GM12878 (cell line): ENCODE data around the gene TRIM26. TPM values are rescaled to one million over a fixed set of nuclear protein-coding genes. Genes with fewer than 3 reads are reported as not detected.

ENCODE experiments used
- ATAC-seq: fragments of 200-7000 bp; cut with Tn5 transposase; 3 replicates; pipeline ENCODE4 v1.9.1; 2020; ENCODE audit warnings: mild to moderate bottlenecking, moderate library complexity
- BruUV-seq: library from RNA; stranded (reverse); fragments of 400-500 nt; replicated peaks from 2 replicates; lab custom pipeline; 2021; lab: Mats Ljungman, UMichigan
- CTCF ChIA-PET: fragments of 300-600 bp; sonication (Branson Sonifier 250); formaldehyde crosslinking; extraction: SDS; loops from one replicate; lab custom pipeline; 2021; ENCODE audit warnings: inconsistent platforms; lab: Yijun Ruan, JAX
- POLR2A ChIA-PET: fragments of 350-600 bp; formaldehyde crosslinking; extraction: SDS; loops from one replicate; lab custom pipeline; 2021; ENCODE audit warnings: inconsistent platforms; lab: Charles Lee
- RAD21 ChIA-PET: fragments of 300-600 bp; sonication (Branson Sonifier 250); formaldehyde crosslinking; loops from one replicate; lab custom pipeline; 2023; ENCODE audit warnings: antibody characterized with exemption; ENCODE audit not compliant: unreplicated experiment; lab: Charles Lee
- SMC1A ChIA-PET: fragments of 300-600 bp; sonication (Branson Sonifier 250); formaldehyde crosslinking; loops from one replicate; lab custom pipeline; 2023; ENCODE audit not compliant: unreplicated experiment, uncharacterized antibody; lab: Charles Lee
- DNase-seq: peaks from one replicate; pipeline ENCODE4 v3.0.0-alpha.2; 2011; ENCODE audit warnings: low read depth, low spot score
- FAIRE-seq: peaks from 3 replicates; lab custom pipeline; 2011; peaks lifted over from hg19 to GRCh38; lab: Jason Lieb, UNC
- H2AFZ ChIP-seq: 2 replicates; pipeline ENCODE4 v1.6.0; 2011; ENCODE audit warnings: low read depth, low read length, control low read depth; ENCODE audit not compliant: control insufficient read depth
- H3K27ac ChIP-seq: 2 replicates; pipeline ENCODE4 v1.5.1; 2011; ENCODE audit warnings: control low read depth; ENCODE audit not compliant: control insufficient read depth, insufficient read depth
- H3K27me3 ChIP-seq, 2 experiments: replicated peaks in 1 of 2; 2 replicates each; pipeline versions ENCODE4 v1.6.0 to v1.6.1; 2011; ENCODE audit warnings: low read length in 1 of 2; ENCODE audit not compliant: control insufficient read depth in 2 of 2, insufficient read depth in 2 of 2
- H3K36me3 ChIP-seq, 2 experiments: 2 replicates each; pipeline ENCODE4 v1.5.1; 2011; ENCODE audit warnings: low read length in 1 of 2; ENCODE audit not compliant: control insufficient read depth in 2 of 2, insufficient read depth in 2 of 2
- H3K4me1 ChIP-seq: 2 replicates; pipeline ENCODE4 v1.6.1; 2011; ENCODE audit warnings: mild to moderate bottlenecking, low read length, moderate library complexity, mixed read lengths; ENCODE audit not compliant: control insufficient read depth, insufficient read depth
- H3K4me2 ChIP-seq: 2 replicates; pipeline ENCODE4 v1.6.0; 2011; ENCODE audit warnings: control low read depth; ENCODE audit not compliant: control insufficient read depth, insufficient read depth
- H3K4me3 ChIP-seq: fragments of 200-600 bp; sonication (generic); 2 replicates; pipeline ENCODE4 v1.5.1; 2016
- H3K79me2 ChIP-seq: 2 replicates; pipeline ENCODE4 v1.6.0; 2011; ENCODE audit warnings: low read length; ENCODE audit not compliant: control insufficient read depth, insufficient read depth
- H3K9ac ChIP-seq: 2 replicates; pipeline ENCODE4 v1.8.0; 2011; ENCODE audit warnings: low read length, control low read depth, mixed read lengths; ENCODE audit not compliant: control insufficient read depth, insufficient read depth
- H3K9me3 ChIP-seq: replicated peaks from 3 replicates; pipeline ENCODE4 v1.5.1; 2011; ENCODE audit warnings: mild to moderate bottlenecking, low read length; ENCODE audit not compliant: control insufficient read depth, insufficient read depth
- H4K20me1 ChIP-seq: 2 replicates; pipeline ENCODE4 v1.6.0; 2011; ENCODE audit not compliant: control insufficient read depth, insufficient read depth
- CBX3 ChIP-seq: fragments of 200-600 bp; sonication (generic); IDR thresholded peaks from 2 replicates; pipeline ENCODE4 v1.6.1; 2016; ENCODE audit warnings: low read depth, borderline replicate concordance
- CEBPB ChIP-seq, 2 experiments: fragments of 150-350 bp in 1 of 2; IDR thresholded peaks; 2 replicates each; pipeline ENCODE4 v1.6.1; 2012 to 2014; ENCODE audit warnings: low read depth in 2 of 2, low read length in 2 of 2, borderline replicate concordance in 1 of 2, inconsistent platforms in 1 of 2
- ESRRA ChIP-seq: IDR thresholded peaks from 2 replicates; pipeline ENCODE4 v1.6.1; 2012; ENCODE audit warnings: mild to moderate bottlenecking, low read length, improper control_type of control experiment
- ETV6 ChIP-seq, 2 experiments: fragments of 450-650 bp in 1 of 2; IDR thresholded peaks in 1 of 2; conservative IDR thresholded peaks in 1 of 2; 2 replicates each; pipeline ENCODE4 v1.6.1; 2014; ENCODE audit warnings: antibody characterized with exemption in 1 of 2, borderline replicate concordance in 1 of 2, low read depth in 1 of 2, mild to moderate bottlenecking in 1 of 2, moderate library complexity in 1 of 2
- FOXM1 ChIP-seq: IDR thresholded peaks from 2 replicates; pipeline ENCODE4 v1.6.1; 2012; ENCODE audit warnings: low read depth, mild to moderate bottlenecking, inconsistent platforms, low read length, moderate library complexity
- GATAD2B ChIP-seq: fragments of 450-650 bp; conservative IDR thresholded peaks from 2 replicates; pipeline ENCODE4 v1.6.1; 2017; ENCODE audit warnings: low read depth, mild to moderate bottlenecking, moderate library complexity
- HCFC1 ChIP-seq: fragments of 150-350 bp; IDR thresholded peaks from 2 replicates; pipeline ENCODE4 v1.6.1; 2014; ENCODE audit warnings: low read length
- JUNB ChIP-seq: IDR thresholded peaks from 2 replicates; pipeline ENCODE4 v1.6.1; 2016; ENCODE audit warnings: antibody characterized with exemption, mild to moderate bottlenecking
- LARP7 ChIP-seq: fragments of 450-650 bp; IDR thresholded peaks from 2 replicates; pipeline ENCODE4 v1.6.1; 2017; ENCODE audit warnings: mild to moderate bottlenecking
- RBBP5 ChIP-seq: fragments of 200-600 bp; sonication (generic); conservative IDR thresholded peaks from 2 replicates; pipeline ENCODE4 v1.6.1; 2016
- RCOR1 ChIP-seq: conservative IDR thresholded peaks from 2 replicates; pipeline ENCODE4 v1.6.1; 2012; ENCODE audit warnings: low read depth, low read length, improper control_type of control experiment
- SP1 ChIP-seq: IDR thresholded peaks from one replicate; pipeline ENCODE4 v1.6.1; 2011; ENCODE audit warnings: low read depth, low read length
- TCF7 ChIP-seq: IDR thresholded peaks from 2 replicates; pipeline ENCODE4 v1.6.1; 2014; ENCODE audit warnings: antibody characterized with exemption, borderline replicate concordance
- YBX1 ChIP-seq: fragments of 450-650 bp; IDR thresholded peaks from 2 replicates; pipeline ENCODE4 v1.6.1; 2016; ENCODE audit warnings: antibody characterized with exemption
- ZBTB33 ChIP-seq: fragments of 450-650 bp; IDR thresholded peaks from 2 replicates; pipeline ENCODE4 v1.6.1; 2017; ENCODE audit warnings: mild to moderate bottlenecking
- WGBS: methylation state at CpG from one replicate; pipeline ENCODE4 v1.1.6; 2016; ENCODE audit warnings: low lambda C conversion rate; ENCODE audit not compliant: insufficient replicate concordance, insufficient coverage; ENCODE audit errors: missing lambda C conversion rate; 5-methylcytosine and 5-hydroxymethylcytosine counted together
- in situ Hi-C: fragments of 300-500 bp; cut with MboI; formaldehyde crosslinking; loops from 9 replicates; pipeline ENCODE4 v1.14.3; 2018; ENCODE audit warnings: mixed read lengths
- intact Hi-C: fragments of 100-400 bp; cut with micrococcal nuclease; formaldehyde crosslinking; loops from one replicate; pipeline ENCODE4 v1.14.2; 2022; ENCODE audit not compliant: unreplicated experiment
- polyA plus RNA-seq, 11 experiments: library from polyadenylated mRNA; depleted of rRNA in 4 of 11; unstranded in 6 of 11; stranded (reverse) in 5 of 11; fragments of >200 nt; fragmentation: Nextera tagmentation in 4 of 11; fragmentation: Illumina TruSeq in 1 of 11; extraction: Ambion mirVana in 4 of 11; extraction: Trizol in 1 of 11; gene quantifications; 1 replicate in 1 of 11; 2 replicates in 10 of 11; pipeline versions ENCODE4 v1.2.1 to v1.2.3, GENCODE V29; 2011 to 2016; ENCODE audit warnings: inconsistent platforms in 2 of 11, missing spikeins in 2 of 11, low read depth in 1 of 11
- total RNA-seq, 4 experiments: library from RNA; depleted of rRNA in 3 of 4; stranded (reverse); fragments of >200 nt in 3 of 4; fragmentation: Illumina TruSeq in 1 of 4; extraction: Trizol in 1 of 4; gene quantifications; 2 replicates each; pipeline versions ENCODE4 v1.2.1 to v1.2.3, GENCODE V29; 2013 to 2021
- TF ChIP-seq, protein P1 (sequence below): fragments of 450-650 bp; IDR thresholded peaks from 2 replicates; pipeline ENCODE4 v1.6.1; 2017; ENCODE audit warnings: mild to moderate bottlenecking, low read depth, inconsistent platforms; ENCODE audit not compliant: poor library complexity, severe bottlenecking

Gene TRIM26
- total and polyA plus RNA-seq, 10 of the 15 experiments (the other 5 are each of a cell fraction or from before 2014, with no cell fraction given) = 13.1 to 79.6 (median 63.6) TPM

DNA sequence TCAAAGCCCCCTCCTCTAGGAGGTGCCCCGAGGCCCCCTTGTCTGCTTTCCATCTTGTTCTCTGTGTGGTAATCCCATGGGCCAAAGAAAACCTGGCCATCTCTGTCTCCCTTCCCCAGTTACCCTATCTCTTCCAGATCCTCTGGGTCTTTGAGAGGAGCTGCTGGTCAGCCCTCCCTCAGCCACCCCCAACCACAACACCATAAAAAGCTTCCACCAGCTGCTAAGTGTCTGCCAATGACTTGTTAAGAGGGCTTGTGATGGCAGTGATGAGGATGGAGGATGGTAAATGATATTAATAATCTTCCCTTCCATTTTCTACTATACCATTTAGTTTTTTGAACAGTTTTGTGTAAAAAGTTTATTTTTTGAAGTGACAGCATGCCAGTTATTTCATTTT is 17.3 kb downstream of the TRIM26 start:
- Histone ChIP-seq H2AFZ (no peak overlapping the region), H3K79me2 (peaks cover 7% of the 10 kb centered on the region), H3K9ac (no peak overlapping the region), H3K36me3 (peaks cover 37 to 44% of the 10 kb centered on the region in 2 experiments), H3K27me3 (no peaks in the 10 kb centered on the region), H3K4me1 (peaks cover 8% of the 10 kb centered on the region), H3K4me2 (no peak overlapping the region), H4K20me1 (peaks cover 9% of the 10 kb centered on the region; the same call in 1 of the 2 replicates), H3K4me3 (no peak overlapping the region), H3K9me3 (no peaks in the 10 kb centered on the region), H3K27ac (no peak overlapping the region)
- ChIA-PET POLR2A (interaction anchor here (0.6 kb wide), 1 partner anchor 515 kb away, joined by 3 read pairs; the partner anchor contains the start of gene ZFP57), SMC1A (interaction anchor here (0.7 kb wide), 2 partner anchors 207 to 846 kb away, joined by 3 read pairs; no protein-coding TSS in a partner anchor), CTCF (interaction anchor here (0.9 kb wide), 1 partner anchor 31 kb away, joined by 3 read pairs; no protein-coding TSS in a partner anchor), RAD21 (no interaction called here)
- in situ Hi-C loops (no loop called here), intact Hi-C loops (no loop called here)
- FAIRE-seq (no peak), ATAC-seq (no peak), DNase-seq (no peak)
- no peak for TF ChIP-seq LARP7
- no peak for TF ChIP-seq JUNB
- no peak for TF ChIP-seq GATAD2B
- TF ChIP-seq RBBP5 = no peak
- TF ChIP-seq RCOR1 = no peak
- no peak for TF ChIP-seq FOXM1
- no peak for TF ChIP-seq CBX3
- TF ChIP-seq ESRRA = no peak
- no peak for TF ChIP-seq ZBTB33
- TF ChIP-seq CEBPB (IDR thresholded peaks at IDR 0.05; ENCODE audit: borderline replicate concordance in 1 of 2, low read depth in 2 of 2, low read length in 2 of 2) = no peak
- no peak for TF ChIP-seq HCFC1
- no peak for TF ChIP-seq YBX1
- TF ChIP-seq, protein P1, sequence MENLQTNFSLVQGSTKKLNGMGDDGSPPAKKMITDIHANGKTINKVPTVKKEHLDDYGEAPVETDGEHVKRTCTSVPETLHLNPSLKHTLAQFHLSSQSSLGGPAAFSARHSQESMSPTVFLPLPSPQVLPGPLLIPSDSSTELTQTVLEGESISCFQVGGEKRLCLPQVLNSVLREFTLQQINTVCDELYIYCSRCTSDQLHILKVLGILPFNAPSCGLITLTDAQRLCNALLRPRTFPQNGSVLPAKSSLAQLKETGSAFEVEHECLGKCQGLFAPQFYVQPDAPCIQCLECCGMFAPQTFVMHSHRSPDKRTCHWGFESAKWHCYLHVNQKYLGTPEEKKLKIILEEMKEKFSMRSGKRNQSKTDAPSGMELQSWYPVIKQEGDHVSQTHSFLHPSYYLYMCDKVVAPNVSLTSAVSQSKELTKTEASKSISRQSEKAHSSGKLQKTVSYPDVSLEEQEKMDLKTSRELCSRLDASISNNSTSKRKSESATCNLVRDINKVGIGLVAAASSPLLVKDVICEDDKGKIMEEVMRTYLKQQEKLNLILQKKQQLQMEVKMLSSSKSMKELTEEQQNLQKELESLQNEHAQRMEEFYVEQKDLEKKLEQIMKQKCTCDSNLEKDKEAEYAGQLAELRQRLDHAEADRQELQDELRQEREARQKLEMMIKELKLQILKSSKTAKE = no peak
- TF ChIP-seq TCF7 = no peak
- TF ChIP-seq ETV6 (conservative IDR thresholded peaks at IDR 0.05 in 1 of 2, IDR thresholded peaks at IDR 0.05 in 1 of 2; ENCODE audit: borderline replicate concordance in 1 of 2, low read depth in 1 of 2) = no peak
- no peak for TF ChIP-seq SP1
- WGBS = 92% methylated on average over 1 of the region's 1 CpG
- BruUV-seq = no TSS peak
